Sigmoid colon (tissue), 3 donors: Measurements from ENCODE around the gene POGLUT3.

Source experiments
- CTCF ChIP-seq, 4 experiments: fragments of 450-650 bp in 3 of 4; fragments of 200-600 bp in 1 of 4; IDR thresholded peaks; one replicate each; pipeline ENCODE4 v1.5.1; 2016 to 2019; ENCODE audit warnings: antibody characterized with exemption in 4 of 4, mild to moderate bottlenecking in 3 of 4, moderate library complexity in 2 of 4
- POLR2A ChIP-seq, 2 donors: fragments of 450-650 bp; IDR thresholded peaks; one replicate each; pipeline ENCODE4 v1.6.1; 2016; ENCODE audit warnings: antibody characterized with exemption in 2 of 2, mild to moderate bottlenecking in 2 of 2, moderate library complexity in 2 of 2

- TF ChIP-seq CTCF (IDR thresholded peaks at IDR 0.05) (no peak), POLR2A (IDR thresholded peaks at IDR 0.05) (no peak)
These were observed 4.0 kb downstream of the POGLUT3 start for GRCh38 chr11:108494182-108494581.
